Upper lobe of left lung (tissue), 4 donors: Measurements from ENCODE around the gene DOCK8.

Experiments used
- POLR2A ChIP-seq, 4 donors: fragments of 450-650 bp; IDR thresholded peaks; one replicate each; pipeline ENCODE4 v1.5.1; 2016 to 2017; ENCODE audit warnings: antibody characterized with exemption in 4 of 4, mild to moderate bottlenecking in 2 of 4
- TF ChIP-seq, protein P1 (sequence below), 6 experiments: fragments of 450-650 bp in 4 of 6; fragments of 200-600 bp in 2 of 6; sonication (generic) in 2 of 6; IDR thresholded peaks; one replicate each; pipeline ENCODE4 v1.5.1; 2016 to 2019; ENCODE audit warnings: antibody characterized with exemption in 6 of 6

- TF ChIP-seq, protein P1, sequence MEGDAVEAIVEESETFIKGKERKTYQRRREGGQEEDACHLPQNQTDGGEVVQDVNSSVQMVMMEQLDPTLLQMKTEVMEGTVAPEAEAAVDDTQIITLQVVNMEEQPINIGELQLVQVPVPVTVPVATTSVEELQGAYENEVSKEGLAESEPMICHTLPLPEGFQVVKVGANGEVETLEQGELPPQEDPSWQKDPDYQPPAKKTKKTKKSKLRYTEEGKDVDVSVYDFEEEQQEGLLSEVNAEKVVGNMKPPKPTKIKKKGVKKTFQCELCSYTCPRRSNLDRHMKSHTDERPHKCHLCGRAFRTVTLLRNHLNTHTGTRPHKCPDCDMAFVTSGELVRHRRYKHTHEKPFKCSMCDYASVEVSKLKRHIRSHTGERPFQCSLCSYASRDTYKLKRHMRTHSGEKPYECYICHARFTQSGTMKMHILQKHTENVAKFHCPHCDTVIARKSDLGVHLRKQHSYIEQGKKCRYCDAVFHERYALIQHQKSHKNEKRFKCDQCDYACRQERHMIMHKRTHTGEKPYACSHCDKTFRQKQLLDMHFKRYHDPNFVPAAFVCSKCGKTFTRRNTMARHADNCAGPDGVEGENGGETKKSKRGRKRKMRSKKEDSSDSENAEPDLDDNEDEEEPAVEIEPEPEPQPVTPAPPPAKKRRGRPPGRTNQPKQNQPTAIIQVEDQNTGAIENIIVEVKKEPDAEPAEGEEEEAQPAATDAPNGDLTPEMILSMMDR (IDR thresholded peaks at IDR 0.05): no peak
- no peak for TF ChIP-seq POLR2A (IDR thresholded peaks at IDR 0.05)
Observed at GRCh38 chr9:378263-378662, 163.6 kb downstream of the DOCK8 start.
